Erythroblast (primary cell): ENCODE results near the gene PLEKHG7.

Source experiments
- GATA1 ChIP-seq: IDR thresholded peaks from 2 replicates; pipeline ENCODE4 v1.6.1; 2011; ENCODE audit warnings: low read depth, mild to moderate bottlenecking, control low read depth, low read length, moderate library complexity
- POLR2A ChIP-seq: IDR thresholded peaks from 2 replicates; pipeline ENCODE4 v1.6.1; 2011; ENCODE audit warnings: mild to moderate bottlenecking, low read length

DNA sequence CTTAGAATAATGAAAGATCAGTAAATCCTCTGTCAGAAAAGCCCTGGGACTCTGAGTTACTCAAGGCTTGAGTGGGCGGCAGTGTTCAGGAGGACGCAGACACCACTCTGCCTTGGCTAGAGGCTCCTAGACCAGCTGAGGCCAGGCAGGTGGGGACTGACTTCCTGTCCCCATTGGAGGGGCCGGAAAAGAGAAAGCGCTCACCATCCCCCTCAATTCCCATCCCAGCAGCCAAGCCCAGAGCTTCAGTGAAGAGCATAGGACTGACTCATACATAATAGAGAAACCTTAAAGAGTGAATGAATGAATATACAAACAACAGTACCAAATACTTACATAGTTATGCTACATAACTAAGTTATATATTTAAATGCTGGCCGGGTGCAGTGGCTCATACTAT is 62.0 kb downstream of the PLEKHG7 start:
- no peak for TF ChIP-seq POLR2A
- TF ChIP-seq GATA1, result no peak
